HepG2 (cell line): Measurements from ENCODE around the gene EXOC6B.

Experiments used
- ARID2 ChIP-seq: sonication (generic); formaldehyde crosslinking; IDR thresholded peaks from 2 replicates; pipeline ENCODE4 v1.8.1; 2022; ENCODE audit warnings: mild to moderate bottlenecking, missing genetic modification reagents, borderline replicate concordance
- EP300 ChIP-seq, 3 experiments: sonication (generic) in 1 of 3; formaldehyde crosslinking in 1 of 3; IDR thresholded peaks; 2 replicates each; pipeline versions ENCODE4 v1.5.1 to v1.6.1; 2011 to 2020; ENCODE audit warnings: low read depth in 2 of 3, low read length in 2 of 3, borderline replicate concordance in 1 of 3, improper control_type of control experiment in 1 of 3, mild to moderate bottlenecking in 1 of 3, missing genetic modification reagents in 1 of 3, moderate library complexity in 1 of 3
- KAT2B ChIP-seq: fragments of 150-350 bp; IDR thresholded peaks from 2 replicates; pipeline ENCODE4 v1.6.1; 2014; ENCODE audit warnings: low read depth, low read length, borderline replicate concordance
- MTF1 ChIP-seq: sonication (generic); formaldehyde crosslinking; IDR thresholded peaks from 2 replicates; pipeline ENCODE4 v1.5.0; 2020; ENCODE audit warnings: missing genetic modification reagents
- RXRA ChIP-seq: sonication (generic); formaldehyde crosslinking; IDR thresholded peaks from 2 replicates; pipeline ENCODE4 v1.5.1; 2020; ENCODE audit warnings: missing genetic modification reagents

- TF ChIP-seq RXRA (CRISPR knock-in tag), result no peak
- no peak for TF ChIP-seq KAT2B
- no peak for TF ChIP-seq MTF1 (CRISPR knock-in tag)
- TF ChIP-seq EP300 (IDR thresholded peaks at IDR 0.05; ENCODE audit: low read depth in 2 of 2, low read length in 2 of 2), result no peak
- no peak for TF ChIP-seq EP300 (CRISPR knock-in tag; IDR thresholded peaks at IDR 0.05; ENCODE audit: borderline replicate concordance)
- no peak for TF ChIP-seq ARID2
Measured at GRCh38 chr2:72141881-72142451, 683.9 kb downstream of the EXOC6B start.
